Measurements from ENCODE around the gene IKBKE.
"Not testable (repeated sequence)": the region's sequence is repeated elsewhere in the genome, so short reads cannot be mapped to it uniquely, and the experiment has no call there.

The IKBKE gene

DNA sequence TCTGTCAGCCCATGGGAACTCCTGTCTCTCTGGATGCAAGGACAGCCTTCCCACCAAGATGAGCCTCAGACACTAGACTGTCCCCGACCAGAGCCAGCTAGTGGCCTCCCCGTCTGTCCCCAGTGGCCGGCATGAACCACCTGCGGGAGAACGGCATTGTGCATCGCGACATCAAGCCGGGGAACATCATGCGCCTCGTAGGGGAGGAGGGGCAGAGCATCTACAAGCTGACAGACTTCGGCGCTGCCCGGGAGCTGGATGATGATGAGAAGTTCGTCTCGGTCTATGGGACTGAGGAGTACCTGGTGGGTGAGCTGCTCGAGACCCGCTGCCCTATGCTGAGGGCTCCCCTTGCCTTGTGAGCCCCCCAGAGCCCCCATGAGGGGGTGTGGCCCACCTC is 5.8 kb downstream of the IKBKE start:
- no peak for DNase-seq

DNA sequence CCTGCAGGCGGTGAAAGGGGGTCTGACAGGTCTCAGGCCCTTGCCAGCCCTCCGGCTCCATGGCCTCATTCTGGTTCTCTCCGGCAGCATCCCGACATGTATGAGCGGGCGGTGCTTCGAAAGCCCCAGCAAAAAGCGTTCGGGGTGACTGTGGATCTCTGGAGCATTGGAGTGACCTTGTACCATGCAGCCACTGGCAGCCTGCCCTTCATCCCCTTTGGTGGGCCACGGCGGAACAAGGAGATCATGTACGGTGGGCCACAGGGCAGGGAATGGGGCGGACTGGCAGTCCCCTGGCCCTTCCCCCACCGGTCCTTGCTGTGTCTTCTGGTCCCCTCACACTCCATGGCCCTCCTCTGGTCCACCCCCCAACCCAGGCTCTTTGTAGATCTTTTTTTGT is 6.3 kb downstream of the IKBKE start:
- DNase-seq: no peak

DNA sequence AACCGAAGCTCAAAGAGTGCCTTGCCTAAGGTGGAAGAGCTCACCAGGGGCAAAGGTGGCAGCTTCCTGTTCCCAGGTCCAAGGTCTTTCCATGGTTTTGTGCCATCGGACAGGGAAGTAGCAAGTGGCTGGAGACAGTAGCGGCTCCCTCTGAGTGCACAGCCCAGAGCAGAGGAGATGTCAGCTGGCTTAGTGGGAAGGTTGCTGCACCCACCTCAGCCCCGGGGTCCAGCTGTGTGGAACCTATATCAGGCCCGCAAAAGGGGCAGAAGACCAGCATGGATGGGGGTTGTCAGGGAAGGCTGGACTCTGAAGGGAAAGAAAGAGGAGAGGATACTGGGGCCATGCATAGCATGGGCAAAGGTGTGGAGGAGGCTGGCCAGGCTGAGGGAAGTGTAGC is 6.8 kb downstream of the IKBKE start:
- DNase-seq: no peak

DNA sequence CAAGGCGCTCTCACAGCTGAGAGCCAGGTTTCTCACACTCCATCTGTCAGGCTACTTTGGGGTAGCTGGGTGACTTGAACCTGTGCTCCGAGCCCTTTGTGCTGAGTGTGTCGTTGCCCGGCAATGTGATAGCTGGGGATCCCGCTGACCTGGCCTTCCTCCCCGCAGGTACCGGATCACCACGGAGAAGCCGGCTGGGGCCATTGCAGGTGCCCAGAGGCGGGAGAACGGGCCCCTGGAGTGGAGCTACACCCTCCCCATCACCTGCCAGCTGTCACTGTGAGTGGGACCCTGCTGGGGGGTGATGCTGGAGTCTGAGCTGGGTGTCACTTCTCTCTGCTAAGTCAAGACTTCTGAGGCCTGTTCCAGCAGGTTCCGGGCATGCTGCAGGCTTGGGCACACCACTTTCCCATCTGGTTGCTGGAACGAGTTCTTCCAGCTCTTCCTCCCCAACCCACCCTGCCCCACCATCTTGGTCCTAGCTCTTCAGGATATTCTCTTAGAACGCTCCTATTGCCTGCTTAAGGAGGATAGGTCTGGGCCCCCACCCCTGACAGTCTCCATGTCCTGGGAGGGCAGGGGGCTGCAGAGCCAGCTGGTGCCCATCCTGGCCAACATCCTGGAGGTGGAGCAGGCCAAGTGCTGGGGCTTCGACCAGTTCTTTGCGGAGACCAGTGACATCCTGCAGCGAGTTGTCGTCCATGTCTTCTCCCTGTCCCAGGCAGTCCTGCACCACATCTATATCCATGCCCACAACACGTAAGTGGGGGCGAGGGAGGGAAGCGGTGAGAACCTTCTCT is 7.5 kb downstream of the IKBKE start:
- DNase-seq: no peak

DNA sequence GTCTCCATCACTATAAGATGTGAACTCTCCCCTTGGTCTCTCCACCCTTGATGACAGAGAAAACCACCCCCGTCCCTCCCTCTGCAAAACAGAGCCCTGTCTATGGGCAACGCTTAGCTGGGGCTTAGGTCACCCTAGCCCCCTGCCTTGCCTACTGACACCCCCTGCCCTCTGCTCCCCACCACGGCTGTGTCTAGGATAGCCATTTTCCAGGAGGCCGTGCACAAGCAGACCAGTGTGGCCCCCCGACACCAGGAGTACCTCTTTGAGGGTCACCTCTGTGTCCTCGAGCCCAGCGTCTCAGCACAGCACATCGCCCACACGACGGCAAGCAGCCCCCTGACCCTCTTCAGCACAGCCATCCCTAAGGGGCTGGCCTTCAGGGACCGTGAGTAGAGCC is 8.5 kb downstream of the IKBKE start:
- no peak for DNase-seq

DNA sequence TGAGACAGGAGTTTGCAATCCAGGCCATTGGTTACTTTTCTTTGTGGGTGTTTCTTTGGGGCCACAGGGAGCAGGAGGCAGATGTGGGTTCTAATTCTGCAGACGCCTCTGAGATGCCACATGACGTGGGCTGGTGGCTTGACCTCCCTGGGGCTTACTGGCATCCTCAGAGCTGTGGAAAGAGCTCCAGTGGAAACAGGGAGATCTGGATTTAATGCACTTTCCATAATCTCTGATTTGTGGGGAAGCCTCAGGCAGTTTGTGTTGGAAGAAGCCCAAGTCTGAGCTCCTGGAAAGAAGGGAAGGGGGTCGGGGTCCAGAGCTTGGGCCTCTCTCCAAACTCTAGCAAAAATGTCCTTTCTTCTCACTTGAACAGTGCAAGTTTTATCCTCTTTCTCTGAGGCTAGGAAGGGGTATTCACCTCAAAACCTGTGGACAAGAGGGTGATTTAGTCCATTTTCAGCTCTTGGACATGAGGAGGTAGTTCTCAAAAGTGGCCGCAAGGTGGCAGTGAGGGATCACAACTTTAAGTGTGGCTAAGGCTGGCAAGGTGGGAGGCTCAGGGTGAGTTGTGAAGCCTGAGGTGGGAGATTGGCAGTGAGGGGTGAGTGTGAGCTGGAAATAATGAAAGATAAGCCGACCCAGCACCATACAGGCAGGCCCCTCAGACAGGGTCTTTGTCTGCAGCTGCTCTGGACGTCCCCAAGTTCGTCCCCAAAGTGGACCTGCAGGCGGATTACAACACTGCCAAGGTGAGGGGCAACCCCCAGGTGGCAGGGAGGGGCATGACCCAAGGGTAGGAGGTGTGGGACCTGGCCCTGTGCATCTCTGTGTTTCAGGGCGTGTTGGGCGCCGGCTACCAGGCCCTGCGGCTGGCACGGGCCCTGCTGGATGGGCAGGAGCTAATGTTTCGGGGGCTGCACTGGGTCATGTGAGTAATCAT is 9.2 kb downstream of the IKBKE start:
- DNase-seq: peak in 6 of 14 donors; percentile 8 to 45 (median 14)

DNA sequence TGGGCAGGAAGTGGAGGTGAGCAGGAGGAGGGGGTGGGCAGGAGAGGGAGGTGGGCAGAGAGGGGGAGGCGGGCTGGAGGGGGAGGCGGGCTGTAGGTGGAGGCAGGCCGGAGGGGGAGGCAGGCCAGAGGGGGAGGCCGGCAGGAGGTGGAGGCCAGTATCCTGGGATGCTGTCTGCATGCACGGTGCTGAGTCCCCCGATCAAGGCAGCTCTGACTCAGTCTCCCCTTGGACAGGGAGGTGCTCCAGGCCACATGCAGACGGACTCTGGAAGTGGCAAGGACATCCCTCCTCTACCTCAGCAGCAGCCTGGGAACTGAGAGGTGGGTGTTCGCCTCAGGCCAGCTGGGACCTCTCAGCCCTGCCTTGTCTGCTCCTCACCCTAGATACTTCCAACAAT is 9.9 kb downstream of the IKBKE start:
- DNase-seq: no peak

DNA sequence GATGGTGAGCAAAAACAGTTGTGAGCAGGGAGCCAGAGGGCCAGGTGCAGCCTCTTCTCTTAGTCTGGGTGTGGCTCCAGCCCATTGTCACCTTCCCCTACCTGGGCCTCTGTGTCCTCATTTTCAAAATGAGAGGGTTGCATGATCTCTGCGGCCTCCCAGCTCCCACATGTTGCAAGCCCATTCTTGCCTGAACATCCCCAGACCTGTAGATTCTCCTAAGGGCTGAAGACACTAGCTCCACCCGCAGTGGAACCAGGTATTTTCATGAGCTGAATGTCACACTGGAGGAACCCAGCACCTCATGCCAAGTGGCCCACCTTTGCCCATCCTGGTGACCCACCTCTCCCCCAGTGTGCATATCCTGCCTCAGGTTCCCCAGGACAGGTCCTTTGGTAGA is 12.3 kb downstream of the IKBKE start:
- no peak for DNase-seq

DNA sequence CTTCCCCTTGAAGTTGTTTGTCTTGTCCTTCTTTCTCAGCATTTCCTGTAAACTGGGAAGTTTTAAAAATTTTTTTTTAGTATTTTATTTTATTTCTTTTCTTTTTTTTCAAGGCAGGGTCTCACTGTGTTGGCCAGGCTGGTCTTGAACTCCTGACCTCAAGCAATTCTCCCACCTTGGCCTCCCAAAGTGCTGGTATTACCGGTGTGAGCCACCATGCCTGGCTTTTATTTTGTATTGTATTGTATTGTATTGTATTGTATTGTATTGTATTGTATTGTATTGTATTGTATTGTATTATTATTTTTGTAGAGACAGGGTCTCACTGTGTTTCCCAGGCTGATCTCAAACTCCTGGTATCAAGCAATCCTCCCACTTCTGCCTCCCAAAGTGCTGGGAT is 13.6 kb downstream of the IKBKE start:
- DNase-seq: not testable (repeated sequence)

DNA sequence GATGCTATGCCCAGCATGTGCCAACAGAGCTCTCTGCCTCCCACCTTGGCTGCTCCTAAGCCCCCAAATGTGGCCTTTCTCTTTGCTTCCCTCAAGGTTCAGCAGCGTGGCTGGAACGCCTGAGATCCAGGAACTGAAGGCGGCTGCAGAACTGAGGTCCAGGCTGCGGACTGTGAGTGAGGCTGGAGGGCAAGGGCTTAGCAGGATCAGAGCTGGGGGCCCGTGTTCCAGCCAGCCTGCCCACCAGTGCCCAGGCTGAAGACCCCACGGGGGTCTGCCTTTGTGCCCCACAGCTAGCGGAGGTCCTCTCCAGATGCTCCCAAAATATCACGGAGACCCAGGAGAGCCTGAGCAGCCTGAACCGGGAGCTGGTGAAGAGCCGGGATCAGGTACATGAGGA is 14.6 kb downstream of the IKBKE start:
- no peak for DNase-seq

DNA sequence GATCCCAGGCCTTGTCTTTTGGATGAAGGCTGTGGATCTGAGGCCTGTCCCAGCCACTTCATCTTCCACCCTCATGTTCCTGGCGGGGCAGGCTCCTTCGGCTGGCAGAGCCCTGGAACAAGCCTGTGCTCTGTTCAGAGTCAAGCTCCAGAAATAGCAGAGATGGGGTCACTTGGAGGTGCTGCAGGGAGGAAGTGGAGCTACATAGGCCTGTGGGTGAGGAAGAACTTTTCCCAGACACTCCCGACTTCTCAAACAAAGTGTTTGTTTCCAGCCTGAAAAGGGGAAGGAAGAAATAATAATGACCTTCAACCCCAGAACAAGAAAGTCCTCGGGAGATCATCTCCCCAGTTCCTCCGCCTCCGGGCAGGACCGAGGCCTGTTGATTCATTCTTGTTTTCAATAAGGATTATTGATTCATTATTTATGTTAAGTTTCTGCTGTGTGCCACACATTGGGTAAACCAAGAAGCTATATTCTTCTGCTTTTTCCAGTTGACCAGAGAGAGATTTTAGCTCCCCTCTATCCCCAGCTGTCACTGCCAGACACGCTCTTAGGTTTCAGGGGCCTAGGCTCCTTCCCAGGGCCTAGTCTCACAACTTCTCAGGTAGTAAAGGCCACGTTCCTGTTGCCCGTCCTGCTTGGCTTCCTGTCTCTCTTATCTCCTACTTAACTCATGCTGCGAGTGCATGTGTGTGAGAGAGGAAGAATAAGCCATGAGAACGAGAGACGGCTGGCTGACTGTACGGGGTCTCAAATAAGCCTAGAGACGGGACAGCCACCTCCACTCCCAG is 16.9 kb downstream of the IKBKE start:
- no peak for DNase-seq

DNA sequence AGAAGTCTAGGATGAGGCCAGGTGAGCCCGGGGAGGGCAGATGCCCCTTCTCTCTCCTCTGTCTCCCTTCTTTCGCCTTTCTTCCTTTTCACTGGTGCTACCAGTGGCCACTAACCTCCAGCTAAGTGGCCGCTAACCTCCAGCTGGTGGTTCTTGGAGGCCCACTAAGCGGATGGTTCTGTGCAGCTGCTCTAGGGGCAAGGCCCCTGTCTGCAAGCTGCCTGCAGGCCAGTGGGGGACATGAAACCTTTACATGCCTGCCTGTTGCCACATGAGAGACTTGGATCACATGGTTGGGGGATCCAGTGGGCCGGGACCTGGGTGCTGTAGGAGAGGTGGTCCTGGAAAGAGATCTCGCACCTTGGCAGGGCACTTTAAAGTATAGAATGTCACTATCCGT is 17.7 kb downstream of the IKBKE start:
- DNase-seq: no peak

DNA sequence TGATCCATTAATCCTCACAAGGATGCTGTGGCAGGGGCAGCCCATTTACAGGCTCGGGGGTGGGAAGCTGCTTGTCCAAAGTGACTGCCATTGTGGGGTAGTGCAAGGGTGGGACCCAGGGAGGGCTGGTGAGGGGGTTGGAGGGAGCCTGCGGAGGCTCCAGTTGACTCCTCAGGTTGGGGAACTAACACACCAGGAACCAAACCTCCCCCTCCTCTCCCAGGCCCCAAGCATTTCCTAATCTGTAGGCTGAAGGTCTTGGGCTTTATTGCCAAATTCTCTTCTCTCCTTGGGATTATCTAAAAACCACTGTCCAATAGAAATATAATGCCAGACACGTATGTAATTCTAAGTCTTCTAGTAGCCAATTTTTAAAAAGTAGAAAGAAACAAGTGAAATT is 18.2 kb downstream of the IKBKE start:
- no peak for DNase-seq

DNA sequence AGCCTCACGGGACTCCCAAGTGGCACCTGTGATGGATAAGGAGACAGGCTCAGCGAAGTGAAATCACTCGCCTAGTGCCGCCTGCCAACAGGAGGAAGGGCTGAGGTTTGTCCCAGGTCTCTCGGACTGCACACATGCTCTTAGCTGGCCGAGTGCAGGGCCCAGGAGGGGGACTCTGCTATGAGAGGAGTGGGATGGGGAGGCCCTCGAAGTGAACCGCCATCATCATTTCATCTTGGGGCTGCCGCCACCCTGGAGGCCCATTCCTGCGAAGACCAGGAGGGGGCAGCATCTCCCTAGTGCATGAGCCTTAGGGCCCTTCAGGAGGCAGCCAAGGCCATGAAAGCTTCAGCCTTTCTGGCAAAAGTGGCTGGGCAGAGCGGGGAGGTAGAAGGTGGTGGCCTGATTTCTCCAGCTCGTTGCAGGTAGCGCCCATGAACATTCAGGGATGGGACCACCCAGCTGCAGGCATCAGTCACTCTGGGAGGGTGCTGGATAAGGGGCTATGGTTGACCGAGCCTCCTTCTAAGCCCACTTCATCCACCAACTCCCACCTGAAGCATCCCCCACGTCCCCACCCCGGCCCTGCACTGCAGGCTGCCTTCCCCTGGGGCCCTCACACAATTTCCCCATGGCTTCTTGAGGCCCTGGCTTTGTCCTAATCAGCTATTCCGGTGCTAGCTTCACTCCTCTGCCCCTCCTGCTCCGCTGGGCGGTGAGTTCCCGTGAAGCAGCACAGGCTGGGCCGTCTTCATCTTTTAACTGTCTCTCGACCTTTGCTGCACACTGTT is 19.9 kb downstream of the IKBKE start:
- peak in 10 of 14 donors; percentile 15 to 58 (median 32) for DNase-seq

DNA sequence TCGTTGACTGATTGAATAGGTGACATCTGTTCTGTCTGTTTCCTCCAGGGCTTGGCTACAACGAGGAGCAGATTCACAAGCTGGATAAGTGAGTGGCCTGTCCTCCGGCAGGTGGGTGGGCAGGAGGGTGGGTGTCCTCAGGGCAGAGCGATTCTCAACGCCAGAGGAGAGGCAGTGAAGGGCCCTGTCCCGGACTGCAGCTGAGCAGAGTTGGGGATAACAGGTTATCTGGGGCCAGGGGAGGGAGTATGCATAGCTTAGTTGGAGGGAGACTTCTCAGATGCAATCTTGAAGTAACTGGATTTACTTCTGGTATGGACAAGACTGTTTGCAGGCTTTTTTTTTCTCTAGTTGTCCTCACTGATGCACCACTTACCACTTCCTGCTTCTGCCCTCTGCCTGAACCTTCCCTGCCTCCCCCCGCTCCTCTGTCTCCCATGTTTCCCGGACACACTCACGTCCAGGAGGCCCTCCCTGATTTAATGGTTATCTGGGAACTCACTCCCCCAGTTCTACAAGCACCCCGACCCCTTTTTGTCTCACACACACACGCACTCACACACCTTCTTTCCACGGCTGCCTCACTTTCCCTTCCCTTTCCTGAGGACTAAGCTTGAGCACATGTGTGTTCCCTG is 20.6 kb downstream of the IKBKE start:
- no peak for DNase-seq

DNA sequence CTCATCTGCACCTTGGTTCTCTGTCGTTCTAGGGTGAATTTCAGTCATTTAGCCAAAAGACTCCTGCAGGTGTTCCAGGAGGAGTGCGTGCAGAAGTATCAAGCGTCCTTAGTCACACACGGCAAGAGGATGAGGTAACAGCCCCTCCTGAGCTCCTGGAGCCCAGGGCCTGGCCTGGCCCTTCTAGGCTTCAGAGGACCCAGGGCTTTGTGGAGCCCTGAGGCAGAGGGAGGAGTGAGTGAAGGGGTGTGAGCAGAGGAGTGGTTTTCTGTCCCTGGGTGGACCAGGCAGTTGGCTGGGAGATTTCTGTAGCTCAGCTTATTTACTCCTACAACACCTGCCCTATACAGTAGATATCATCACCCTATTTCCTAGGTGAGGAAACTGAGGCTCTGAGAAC is 21.3 kb downstream of the IKBKE start:
- DNase-seq: no peak

DNA sequence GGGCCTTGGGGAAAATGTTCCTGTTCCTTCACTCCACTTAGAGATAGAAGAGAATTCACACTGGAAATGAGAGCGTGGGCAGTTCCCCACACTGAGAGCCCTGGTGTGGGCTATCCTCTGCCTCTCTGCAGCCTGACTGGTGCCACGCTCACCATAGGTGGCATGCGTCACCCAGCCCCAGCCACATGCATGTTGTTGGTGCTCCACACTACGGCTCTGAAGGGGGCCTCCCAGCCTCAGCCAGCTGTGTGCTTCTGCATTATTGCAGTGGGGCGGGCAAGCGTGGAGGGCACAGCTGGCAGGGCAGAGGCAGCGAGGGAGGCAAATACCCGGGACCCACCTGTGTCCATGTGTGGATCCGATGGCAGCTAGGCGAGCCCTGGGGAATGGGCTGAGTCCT is 22.3 kb downstream of the IKBKE start:
- DNase-seq: no peak

DNA sequence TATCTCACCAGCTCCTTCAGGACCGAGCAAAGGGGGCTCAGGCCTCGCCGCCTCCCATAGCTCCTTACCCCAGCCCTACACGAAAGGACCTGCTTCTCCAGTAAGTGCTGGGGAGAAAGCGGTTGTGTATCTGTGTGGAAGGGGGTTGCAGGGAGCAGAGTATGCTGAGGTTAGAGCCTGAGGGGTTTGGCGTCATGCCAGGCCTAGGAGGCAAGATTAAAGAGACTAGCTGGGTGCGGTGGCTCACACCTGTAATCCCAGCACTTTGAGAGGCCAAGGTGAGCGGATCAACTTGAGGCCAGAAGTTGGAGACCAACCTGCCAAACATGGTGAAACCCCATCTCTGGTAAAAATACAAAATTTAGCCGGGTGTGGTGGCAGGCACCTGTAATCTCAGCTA is 23.0 kb downstream of the IKBKE start:
- DNase-seq: no peak

DNA sequence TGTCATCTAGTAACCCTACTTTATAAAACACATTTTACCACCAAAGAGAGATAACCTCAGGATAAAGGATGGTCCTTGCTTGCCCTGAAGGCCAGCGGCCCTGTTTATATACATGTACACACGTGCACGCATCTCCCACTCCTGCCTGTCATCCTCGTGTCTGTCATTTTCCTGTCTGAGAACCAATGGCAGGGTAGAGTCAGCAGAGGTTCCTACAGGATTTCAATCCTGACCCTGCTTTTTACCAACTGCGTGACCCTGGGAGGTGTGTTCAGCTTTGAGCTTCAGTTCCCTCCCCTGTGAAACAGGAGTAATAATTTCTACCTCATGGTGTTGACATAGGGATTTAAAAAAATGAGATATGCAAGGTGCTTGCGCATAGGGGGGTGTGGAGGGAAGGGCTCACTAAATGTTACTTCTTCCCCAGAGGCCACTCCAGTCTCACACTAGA is 24.8 kb downstream of the IKBKE start:
- DNase-seq: no peak

DNA sequence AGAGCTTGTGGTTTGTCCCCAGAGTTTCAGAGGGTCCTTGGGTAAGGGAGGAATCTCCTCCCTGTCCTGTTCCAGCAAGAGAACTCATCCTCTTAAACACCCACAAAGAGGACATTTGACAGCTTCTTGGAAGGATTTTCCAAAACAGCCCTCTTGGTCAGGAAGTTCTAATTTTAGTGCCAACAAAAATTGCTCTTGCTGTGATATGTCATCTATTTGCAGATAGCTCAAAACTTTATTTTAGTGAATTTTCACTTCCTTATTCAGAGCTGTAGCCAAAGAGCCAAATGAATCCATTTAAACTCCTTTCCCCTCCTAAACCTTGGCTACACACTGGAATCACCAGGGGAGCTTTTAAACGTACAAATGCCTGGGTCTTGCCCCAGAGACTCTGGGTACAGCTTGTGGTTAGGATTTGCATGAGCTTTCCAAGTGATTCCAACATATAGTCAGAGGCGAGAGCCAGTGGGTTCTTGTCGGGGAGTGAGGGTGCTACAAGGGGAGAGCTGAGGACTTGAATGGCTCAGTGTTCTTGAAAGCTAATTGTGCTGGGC is 25.3 kb downstream of the IKBKE start:
- no peak for DNase-seq

All from C1 segment of cervical spinal cord (tissue), 14 donors.